ENCODE data around the gene EPHA8.

- TF ChIP-seq SP2 (CRISPR knock-in tag; IDR thresholded peaks at IDR 0.05) (no peak), CEBPB (IDR thresholded peaks at IDR 0.05; ENCODE audit: borderline replicate concordance, low read depth, low read length) (no peak), EP300 (IDR thresholded peaks at IDR 0.05; ENCODE audit: low read depth in 2 of 2, low read length in 2 of 2) (no peak), EP300 (CRISPR knock-in tag; IDR thresholded peaks at IDR 0.05; ENCODE audit: borderline replicate concordance) (no peak), POLR2G (IDR thresholded peaks at IDR 0.05; ENCODE audit: low read depth, low read length) (no peak), POLR2A (IDR thresholded peaks at IDR 0.05; ENCODE audit: insufficient read depth in 1 of 2, low read depth in 2 of 2, low read length in 2 of 2) (no peak), PHB2 (IDR thresholded peaks at IDR 0.05; ENCODE audit: partially characterized antibody) (no peak), SRF (IDR thresholded peaks at IDR 0.05; ENCODE audit: low read depth, low read length) (no peak), ZC3H4 (CRISPR knock-in tag; IDR thresholded peaks at IDR 0.05; ENCODE audit: borderline replicate concordance) (no peak)
Measured at GRCh38 chr1:22528451-22528850, 34.8 kb upstream of the EPHA8 start.
